Stimulated activated CD8-positive, alpha-beta memory T cell treated with anti-CD3 and anti-CD28 coated beads, Interleukin-4, amount 100 ng/mL, for 48 hours (primary cell): ENCODE data around the gene MARCHF5.

Experiments used
- DNase-seq: peaks from one replicate; pipeline ENCODE4 v3.0.0-alpha.2; 2020

The MARCHF5 gene, protein sequence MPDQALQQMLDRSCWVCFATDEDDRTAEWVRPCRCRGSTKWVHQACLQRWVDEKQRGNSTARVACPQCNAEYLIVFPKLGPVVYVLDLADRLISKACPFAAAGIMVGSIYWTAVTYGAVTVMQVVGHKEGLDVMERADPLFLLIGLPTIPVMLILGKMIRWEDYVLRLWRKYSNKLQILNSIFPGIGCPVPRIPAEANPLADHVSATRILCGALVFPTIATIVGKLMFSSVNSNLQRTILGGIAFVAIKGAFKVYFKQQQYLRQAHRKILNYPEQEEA

DNA sequence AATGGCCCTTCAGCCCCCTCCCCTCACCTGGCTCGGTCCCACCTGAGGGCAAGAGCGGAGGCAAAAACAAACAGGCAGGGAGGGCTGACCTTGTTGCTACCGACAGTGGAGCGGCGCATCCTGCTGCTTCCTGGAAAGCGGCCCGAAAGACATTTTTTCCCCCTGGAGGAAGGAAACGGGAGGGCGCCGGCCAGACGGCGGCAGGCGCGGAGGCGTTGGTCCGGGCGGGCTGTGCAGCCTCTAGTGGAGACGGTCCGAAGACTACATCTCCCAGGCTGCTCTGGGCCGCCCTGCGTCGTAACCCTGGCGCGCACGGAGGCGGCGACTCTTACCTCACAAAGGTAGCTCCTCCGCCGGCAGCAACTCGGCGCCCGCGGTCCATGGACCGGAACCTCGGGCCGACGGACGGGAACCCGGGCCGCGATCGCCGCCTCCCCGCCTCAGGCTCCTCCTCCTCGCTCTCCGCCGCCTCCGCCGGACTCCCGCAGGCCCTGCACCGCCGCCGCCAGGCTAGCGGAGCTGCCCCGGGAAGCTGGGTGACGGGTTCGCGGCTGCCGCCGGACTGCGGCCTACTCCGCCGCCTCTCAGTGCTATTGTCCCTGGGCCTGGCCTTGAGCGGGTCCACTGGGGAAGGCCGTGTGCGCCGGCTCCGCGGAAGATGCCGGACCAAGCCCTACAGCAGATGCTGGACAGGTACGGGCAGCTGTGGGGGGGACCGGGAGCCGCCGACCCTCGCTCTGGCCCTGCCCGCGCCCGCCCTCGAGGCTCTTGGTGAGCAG lies at the start of gene MARCHF5, which contains the start of gene CPEB3:
TSS of gene MARCHF5 (plus strand) at position 331 of the 779 bp plus-strand sequence. CDS start at position 659, 328 bp downstream.
TSS of gene CPEB3 (minus strand) at position 242 of the 779 bp plus-strand sequence. CDS start 50,728 bp downstream, outside the sequence.
- peak; percentile 92 for DNase-seq

DNA sequence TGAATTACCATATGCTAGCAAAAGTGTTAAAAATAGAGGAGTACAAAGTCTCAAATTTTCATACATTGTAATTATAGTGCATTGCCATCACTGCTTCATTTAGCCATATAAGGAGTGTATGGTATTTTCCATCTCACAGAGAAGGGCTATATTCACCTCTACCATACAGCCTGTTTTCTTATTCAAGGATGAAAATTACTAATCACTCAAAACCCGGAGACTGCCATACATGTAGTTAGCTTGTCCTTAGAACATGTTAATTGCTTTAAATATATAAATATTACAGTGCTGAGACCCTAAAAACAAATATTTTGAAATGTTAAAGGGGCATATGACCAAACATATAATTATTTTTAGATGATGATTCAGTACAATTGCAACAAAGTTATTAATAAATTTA lies 49.5 kb upstream of the MARCHF5 start:
- no peak for DNase-seq

DNA sequence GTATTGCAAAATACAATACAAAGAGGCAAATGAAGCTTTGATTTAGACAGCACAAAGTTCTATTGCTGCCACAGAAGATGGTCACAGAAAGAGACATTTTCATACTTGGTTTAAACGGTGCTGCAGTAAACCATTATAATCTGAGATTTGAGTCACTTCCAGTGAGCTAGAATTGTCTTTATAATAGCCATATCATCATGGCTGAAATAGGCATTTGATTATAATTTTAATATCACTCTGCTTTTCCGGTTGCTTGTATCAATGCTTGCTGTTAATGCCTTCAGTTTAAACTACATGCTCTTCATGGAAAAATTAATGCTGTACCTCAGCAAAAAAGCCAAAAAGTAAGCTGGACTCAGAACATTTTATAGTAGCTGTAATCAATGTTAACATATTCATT lies 48.6 kb upstream of the MARCHF5 start:
- DNase-seq, result no peak

- DNase-seq, result peak; percentile 47
Measured at GRCh38 chr10:92242910-92243671, 47.9 kb upstream of the MARCHF5 start.

- no peak for DNase-seq
Measured at GRCh38 chr10:92244796-92245195, 46.2 kb upstream of the MARCHF5 start.

- no peak for DNase-seq
Measured at GRCh38 chr10:92248566-92248965, 42.4 kb upstream of the MARCHF5 start.

DNA sequence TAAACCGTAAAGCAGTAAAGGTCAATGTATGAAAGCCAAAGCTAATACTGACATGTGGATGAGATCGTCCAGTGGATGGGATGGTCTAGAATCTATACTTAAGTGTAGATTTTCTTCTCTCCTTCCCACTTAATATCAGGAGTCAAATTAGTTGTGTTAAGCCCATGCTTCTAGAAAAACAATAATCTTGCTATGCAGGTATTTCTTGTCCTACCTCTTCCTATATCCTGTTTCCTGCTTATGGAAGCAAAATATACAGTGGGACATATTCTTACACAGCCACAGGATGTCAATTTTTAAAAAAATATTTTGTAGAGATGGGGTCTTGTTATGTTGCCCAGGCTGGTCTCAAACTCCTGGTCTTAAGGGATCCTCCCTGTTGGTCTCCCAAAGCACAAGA lies 27.6 kb upstream of the MARCHF5 start:
- no peak for DNase-seq

DNA sequence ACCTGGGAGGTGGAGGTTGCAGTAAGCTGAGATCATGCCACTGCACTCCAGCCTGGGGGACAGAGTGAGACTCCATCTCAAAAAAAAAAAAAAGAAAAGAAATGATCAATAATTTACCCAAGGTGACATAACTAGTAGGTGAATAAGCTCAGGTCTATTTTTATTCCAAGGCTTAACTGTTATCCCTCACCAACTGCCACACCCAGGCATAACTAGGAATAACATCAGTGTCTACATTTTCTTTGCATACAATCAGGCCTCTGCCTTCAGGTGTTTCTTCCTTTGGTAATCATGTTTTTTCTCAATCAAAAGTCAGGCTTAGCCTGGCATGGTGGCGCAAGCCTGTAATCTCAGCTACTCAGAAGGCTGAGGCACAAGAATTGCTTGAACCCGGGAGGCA lies 26.7 kb upstream of the MARCHF5 start:
- no peak for DNase-seq

DNA sequence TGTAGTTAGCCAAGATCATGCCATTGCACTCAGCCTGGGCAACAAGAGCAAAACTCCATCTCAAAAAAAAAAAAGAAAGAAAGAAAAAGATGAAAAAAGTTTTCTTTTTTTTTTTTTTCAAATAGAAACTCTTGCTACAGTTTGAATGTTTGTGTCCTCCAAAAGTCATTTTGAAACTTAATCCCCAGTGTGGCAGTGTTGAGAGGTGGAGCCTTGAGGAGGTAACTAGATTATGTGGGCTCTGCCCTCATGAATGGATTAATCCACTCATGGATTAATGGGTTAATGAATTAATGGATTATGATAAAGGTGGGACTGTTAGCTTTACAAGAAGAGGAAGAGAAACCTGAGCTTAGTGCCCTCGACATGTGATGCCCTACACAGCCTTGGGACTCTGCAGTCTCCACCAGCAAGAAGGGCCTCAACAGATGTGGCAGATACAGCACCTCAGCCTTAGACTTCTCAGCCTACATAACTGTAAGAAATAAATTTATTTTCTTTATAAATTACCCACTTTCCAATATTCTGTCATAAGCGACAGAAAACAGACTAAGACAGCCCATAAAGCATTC lies 25.2 kb upstream of the MARCHF5 start:
- no peak for DNase-seq

GRCh38 chr10:92267343-92267742 lies 23.6 kb upstream of the MARCHF5 start:
- DNase-seq, result no peak

DNA sequence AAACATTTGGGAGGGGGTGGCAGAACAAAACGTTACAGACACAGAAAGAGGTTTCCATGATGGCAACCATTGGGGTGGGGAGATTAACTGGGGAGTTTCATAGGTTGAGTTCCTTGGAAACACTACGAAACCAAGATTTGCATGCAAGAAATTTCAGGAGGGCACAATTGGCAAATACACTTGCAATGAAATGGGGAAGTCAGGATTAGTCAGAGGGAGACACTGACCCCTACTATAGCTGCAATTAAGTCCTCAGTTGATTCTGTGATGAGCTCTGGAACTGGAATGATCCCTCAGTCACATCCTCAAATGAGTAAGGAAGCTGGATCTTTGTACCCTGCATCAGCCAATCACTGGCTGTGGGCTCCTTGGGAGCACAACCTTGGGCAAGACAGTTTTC lies 22.2 kb upstream of the MARCHF5 start:
- DNase-seq, result no peak

DNA sequence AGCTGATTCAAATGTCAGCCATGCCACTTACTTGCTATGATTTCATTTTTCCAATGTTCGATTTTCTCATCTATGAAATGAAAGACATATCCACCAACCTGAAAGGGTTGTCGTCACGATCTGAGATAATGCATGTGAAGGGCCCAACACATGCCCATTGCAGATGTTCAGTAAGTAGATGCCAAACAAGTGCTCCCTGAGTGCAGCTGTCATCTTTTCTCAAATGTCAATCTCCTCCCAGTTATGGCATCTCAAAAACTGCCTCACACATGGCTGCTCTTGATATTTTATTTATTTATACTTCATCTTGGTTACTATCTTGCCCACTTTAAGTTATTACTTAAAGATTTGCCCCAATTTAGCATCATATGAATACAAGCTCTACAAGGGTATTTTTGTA lies 16.9 kb upstream of the MARCHF5 start:
- no peak for DNase-seq

- DNase-seq, result no peak
Measured at GRCh38 chr10:92278996-92279696, 11.8 kb upstream of the MARCHF5 start.

DNA sequence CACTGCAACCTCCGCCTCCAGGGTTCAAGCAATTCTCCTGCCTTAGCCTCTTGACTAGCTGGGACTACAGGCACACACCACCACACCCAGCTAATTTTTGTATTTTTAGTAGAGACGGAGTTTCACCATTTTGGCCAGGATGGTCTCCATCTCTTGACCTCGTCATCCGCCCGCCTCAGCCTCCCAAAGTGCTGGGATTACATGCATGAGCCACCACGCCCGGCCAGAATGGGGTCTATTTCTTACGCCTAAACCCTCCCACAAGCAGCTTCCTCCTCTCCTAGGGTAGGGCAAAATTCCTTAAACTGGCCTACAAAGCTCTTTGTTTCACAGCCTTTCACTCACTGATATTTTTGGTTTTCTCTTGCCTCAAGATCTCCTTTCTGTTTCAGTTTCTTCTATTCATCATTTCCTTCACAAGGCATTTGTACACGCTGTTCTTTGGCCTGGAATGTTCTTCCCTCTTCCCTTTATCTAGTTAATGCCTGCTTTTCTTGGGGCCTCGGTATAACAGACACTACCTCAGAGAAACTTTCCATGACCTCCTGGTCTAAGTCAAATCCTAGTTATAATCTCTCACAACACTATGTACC lies 6.8 kb upstream of the MARCHF5 start:
- DNase-seq, result no peak

GRCh38 chr10:92290076-92290836 lies 711 bp upstream of the MARCHF5 start:
- peak; percentile 55 for DNase-seq

DNA sequence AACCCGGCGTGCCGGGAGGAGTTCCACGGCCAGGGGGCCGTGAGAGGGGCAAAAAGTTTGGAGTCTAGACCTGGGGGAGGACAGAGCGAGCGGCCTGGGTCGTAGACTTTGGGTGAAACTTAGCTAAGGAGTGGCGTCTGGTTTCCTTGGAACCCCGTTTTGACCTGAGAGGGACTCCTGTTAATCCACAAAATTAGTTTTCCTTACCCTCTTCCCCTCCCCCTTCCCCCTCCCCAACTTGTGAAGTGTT lies 574 bp downstream of the MARCHF5 start:
- no peak for DNase-seq

GRCh38 chr10:92291921-92292845 lies 1.2 kb downstream of the MARCHF5 start:
- DNase-seq, result peak; percentile 68

- no peak for DNase-seq
Measured at GRCh38 chr10:92298487-92298886, 7.5 kb downstream of the MARCHF5 start.

GRCh38 chr10:92303096-92303495 lies 12.1 kb downstream of the MARCHF5 start:
- DNase-seq, result no peak

GRCh38 chr10:92304061-92304460 lies 13.1 kb downstream of the MARCHF5 start:
- no peak for DNase-seq
